Thoracic aorta endothelial cell (primary cell): Measurements from ENCODE around the gene MEF2B. TPM values are rescaled to one million over a fixed set of nuclear protein-coding genes. Genes with fewer than 3 reads are reported as not detected.

Experiments
- total RNA-seq: library from RNA; depleted of rRNA; stranded (reverse); fragments of >200 nt; gene quantifications from 2 replicates; pipeline ENCODE4 v1.2.3, GENCODE V29; 2012

MEF2B gene
- 0.13 TPM in 1 of 2 replicates, not detected in the other for total RNA-seq

GRCh38 chr19:19170053-19170872 is at the start of gene MEF2B:
Gene MEF2B, minus strand, starts transcription at chr19:19170263. Its CDS starts 19,528 bp downstream, at chr19:19150735.

GRCh38 chr19:19211499-19212420 is 41.7 kb upstream of the MEF2B start, which contains the start of gene NCAN:
Gene NCAN, plus strand, starts transcription at chr19:19211958. Its CDS starts 4,996 bp downstream, at chr19:19216954.

GRCh38 chr19:19203012-19203856 is 33.2 kb upstream of the MEF2B start, which contains the start of gene NR2C2AP:
Gene NR2C2AP, minus strand, starts transcription at chr19:19203414. Its CDS starts 354 bp downstream, at chr19:19203060.

GRCh38 chr19:19192078-19192882 is 22.2 kb upstream of the MEF2B start, which contains the start of the genes BORCS8 and RFXANK:
Gene BORCS8, minus strand, starts transcription at chr19:19192152. Its CDS starts 35 bp downstream, at chr19:19192117.
Gene RFXANK, plus strand, starts transcription at chr19:19192258. Its CDS starts 1,689 bp downstream, at chr19:19193947.

GRCh38 chr19:19138109-19138981 is 31.7 kb downstream of the MEF2B start, which contains the start of gene TMEM161A:
Gene TMEM161A, minus strand, starts transcription at chr19:19138478. Its CDS starts 50 bp downstream, at chr19:19138428.

Other genes with a start within 250 kb of the MEF2B start
- 61.0 and 93.2 TPM in 2 replicates for gene HOMER3, start 229.0 kb downstream of the MEF2B start, total RNA-seq
- 35.2 and 39.9 TPM in 2 replicates for gene SUGP2, start 136.7 kb downstream of the MEF2B start, total RNA-seq
- 36.4 and 39.9 TPM in 2 replicates for gene ARMC6, start 136.7 kb downstream of the MEF2B start, total RNA-seq
- 3.5 and 4.0 TPM in 2 replicates for gene SLC25A42, start 106.3 kb downstream of the MEF2B start, total RNA-seq
- gene TMEM161A, start 31.8 kb downstream of the MEF2B start, total RNA-seq = 13.3 and 18.9 TPM in 2 replicates
- gene BORCS8, start 21.9 kb upstream of the MEF2B start, total RNA-seq = 13.2 and 19.9 TPM in 2 replicates
- 51.3 and 57.7 TPM in 2 replicates for gene RFXANK, start 22.0 kb upstream of the MEF2B start, total RNA-seq
- 8.2 and 11.5 TPM in 2 replicates for gene NR2C2AP, start 33.2 kb upstream of the MEF2B start, total RNA-seq
- not detected in 2 replicates for gene NCAN, start 41.7 kb upstream of the MEF2B start, total RNA-seq
- gene TM6SF2, start 103.0 kb upstream of the MEF2B start, total RNA-seq = not detected in 2 replicates
- gene SUGP1, start 150.2 kb upstream of the MEF2B start, total RNA-seq = 30.5 and 31.7 TPM in 2 replicates
- 37.5 and 48.5 TPM in 2 replicates for gene MAU2, start 150.6 kb upstream of the MEF2B start, total RNA-seq
- 77.1 and 92.2 TPM in 2 replicates for gene GATAD2A, start 235.4 kb upstream of the MEF2B start, total RNA-seq